HG03342 (cell line): ENCODE measurements around the gene COPS3.

Source experiments
- ATAC-seq: cut with Tn5 transposase; IDR thresholded peaks from one replicate; pipeline ENCODE4 v1.9.1; 2021; ENCODE audit warnings: mild to moderate bottlenecking, moderate library complexity; ENCODE audit not compliant: unreplicated experiment

COPS3 gene

GRCh38 chr17:17280613-17281549 lies at the start of gene COPS3:
Gene COPS3 (minus strand): TSS chr17:17281246. CDS start chr17:17281186, 60 bp downstream.
- peak; percentile 87 for ATAC-seq

DNA sequence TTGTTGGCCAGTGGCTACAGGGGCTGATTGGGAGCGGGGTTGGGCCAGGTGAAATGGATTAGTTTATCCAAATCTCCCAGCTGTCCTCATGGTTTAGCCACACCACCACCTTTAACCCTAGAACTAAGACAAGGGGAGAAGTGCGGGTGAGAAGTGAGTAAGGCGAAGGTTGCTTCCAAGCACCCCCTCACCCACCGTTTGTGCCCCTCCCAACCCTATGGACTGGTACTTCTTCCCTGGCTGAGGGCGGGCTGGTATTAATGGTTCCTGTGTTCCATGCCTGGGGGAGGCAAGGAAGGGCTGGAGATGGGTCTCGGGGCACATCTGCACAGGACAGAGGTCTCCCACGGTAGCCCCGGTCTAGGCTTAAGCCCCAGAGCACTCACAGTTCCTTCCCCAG lies 47.2 kb upstream of the COPS3 start:
- ATAC-seq = no peak

DNA sequence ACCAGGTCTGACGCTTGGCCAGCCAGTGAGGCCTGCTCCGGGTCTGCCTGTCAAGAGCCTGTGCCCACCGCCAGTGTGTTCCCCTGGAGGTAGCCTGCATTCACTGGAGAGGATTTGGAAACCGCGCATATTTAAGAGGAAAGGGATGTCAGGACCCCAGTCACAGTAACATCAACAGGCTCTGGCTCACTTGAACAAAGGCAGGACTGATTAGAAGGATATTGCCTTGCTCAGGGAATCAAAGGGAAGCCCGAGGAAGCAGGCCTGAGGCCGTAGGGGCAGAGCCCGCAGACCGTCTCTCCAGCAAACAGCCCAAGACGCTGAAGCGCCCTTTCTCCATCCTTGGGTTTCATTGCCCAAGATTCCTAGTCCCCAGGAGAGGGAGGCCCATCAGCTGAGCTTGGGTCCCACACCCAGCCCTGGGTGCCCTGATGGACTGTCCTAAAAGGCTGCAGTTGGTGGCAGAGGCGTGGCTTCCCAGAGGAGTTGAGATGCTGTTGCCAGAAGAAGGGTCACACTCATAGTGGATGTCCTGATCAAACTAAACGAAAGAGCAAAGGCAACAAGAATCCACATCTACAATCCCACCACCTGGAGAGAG lies 45.3 kb upstream of the COPS3 start:
- ATAC-seq = no peak

DNA sequence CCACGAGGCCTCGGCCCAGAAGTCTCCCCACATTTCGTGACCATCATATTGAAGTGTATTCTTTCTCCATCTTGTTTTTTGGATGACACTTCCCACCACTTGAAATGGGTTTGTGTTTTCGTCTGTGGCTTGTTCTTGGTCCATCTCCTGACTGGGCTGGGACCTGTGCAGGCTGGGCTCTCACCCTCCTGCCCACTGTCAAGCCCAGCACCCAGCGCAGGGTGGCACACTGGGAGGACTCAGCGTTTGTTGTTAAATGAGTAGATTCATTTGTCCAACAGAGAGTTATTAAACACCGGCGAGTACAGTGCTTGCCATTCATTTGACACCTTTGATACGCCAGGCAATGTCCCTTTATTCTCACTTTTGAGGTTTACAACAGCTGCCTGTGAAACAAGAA lies 44.8 kb upstream of the COPS3 start:
- ATAC-seq = no peak

DNA sequence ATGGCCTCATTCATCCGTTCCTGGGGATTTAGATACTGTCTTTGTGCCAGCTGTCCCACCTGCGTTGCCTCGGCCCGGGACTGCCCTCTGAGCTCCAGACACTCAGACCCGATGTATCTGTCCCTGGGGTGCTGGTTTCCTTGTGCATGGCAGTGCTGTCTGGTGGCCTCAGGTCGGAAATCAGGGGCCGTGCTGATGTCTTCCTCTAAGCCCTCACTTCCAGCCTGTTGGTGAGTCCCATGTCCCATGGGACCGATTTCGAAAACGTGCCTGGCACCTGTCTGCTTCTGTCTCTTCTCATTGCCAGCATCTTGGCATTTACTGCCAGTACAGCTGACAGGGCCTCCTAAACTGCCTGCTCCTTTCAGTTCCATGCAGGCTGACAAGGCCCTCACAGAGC lies 44.2 kb upstream of the COPS3 start:
- ATAC-seq = no peak

DNA sequence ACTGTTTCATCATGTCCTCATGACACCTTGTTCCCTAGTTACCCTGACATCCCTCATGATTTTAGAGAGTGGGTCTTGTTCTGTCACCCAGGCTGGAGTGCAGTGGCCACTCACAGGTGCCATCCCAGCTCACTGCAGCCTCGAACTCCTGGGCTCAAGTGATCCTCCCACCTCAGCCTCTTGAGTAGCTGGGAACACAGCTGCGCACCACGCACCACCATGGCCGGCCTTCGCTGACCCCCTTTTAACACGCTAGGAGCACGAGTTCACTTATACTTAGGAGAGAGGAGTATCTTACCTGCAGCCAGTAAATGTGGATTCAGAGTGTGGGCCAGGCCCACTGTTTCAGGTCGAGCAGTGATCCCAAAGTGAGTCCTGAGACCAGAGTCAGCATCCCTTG lies 43.6 kb upstream of the COPS3 start:
- ATAC-seq = no peak

DNA sequence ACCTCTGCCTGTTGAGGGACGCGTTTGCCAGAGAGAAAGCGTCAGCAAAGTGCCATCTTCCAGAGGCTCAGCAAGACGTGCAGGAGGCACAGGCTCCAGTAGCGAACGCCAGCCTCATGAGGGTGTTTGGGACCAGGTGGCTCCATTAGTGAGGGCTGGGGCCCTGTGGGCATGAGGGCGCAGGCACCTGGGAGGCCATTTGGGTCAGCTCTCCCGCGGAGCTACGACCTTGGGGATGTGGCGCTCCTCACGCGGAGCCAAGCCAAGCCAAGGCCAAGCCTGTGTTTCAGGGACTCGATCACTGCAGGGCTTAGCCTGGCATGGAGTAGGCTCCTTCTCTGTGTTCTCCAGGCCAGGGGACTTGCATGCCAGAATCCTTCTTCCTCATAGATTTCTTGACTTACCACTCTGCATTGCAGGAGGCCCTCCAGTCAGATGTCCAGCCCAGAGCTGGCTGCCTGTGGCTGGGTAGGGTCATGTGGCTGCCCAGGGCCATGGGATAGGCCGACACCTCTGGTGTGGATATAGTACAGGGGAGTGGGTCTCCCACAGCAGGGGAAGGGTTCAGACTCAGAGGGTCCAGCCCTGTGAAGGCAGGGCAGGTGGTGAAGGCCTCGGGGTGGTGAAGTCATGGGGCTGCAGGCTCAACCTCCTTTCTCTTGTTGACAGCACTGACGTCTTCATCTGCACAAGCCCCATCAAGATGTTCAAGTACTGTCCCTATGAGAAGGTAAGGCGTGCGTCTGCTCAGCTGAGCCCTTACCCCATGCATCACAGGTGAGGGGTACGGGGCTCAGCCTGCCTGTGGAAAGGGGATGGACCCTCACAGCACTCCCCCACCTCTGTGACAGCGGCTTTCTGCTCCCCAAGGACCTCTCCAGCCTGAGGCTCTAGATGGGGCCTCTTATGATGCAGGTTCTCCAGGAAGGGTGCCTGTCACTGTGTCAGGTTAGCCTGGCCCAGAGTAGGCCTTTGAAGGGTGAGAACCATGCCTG lies 41.8 kb upstream of the COPS3 start:
- no peak for ATAC-seq

GRCh38 chr17:17321356-17322025 lies 40.4 kb upstream of the COPS3 start:
- no peak for ATAC-seq

- ATAC-seq = no peak
Observed at GRCh38 chr17:17320911-17321220, 39.8 kb upstream of the COPS3 start.

DNA sequence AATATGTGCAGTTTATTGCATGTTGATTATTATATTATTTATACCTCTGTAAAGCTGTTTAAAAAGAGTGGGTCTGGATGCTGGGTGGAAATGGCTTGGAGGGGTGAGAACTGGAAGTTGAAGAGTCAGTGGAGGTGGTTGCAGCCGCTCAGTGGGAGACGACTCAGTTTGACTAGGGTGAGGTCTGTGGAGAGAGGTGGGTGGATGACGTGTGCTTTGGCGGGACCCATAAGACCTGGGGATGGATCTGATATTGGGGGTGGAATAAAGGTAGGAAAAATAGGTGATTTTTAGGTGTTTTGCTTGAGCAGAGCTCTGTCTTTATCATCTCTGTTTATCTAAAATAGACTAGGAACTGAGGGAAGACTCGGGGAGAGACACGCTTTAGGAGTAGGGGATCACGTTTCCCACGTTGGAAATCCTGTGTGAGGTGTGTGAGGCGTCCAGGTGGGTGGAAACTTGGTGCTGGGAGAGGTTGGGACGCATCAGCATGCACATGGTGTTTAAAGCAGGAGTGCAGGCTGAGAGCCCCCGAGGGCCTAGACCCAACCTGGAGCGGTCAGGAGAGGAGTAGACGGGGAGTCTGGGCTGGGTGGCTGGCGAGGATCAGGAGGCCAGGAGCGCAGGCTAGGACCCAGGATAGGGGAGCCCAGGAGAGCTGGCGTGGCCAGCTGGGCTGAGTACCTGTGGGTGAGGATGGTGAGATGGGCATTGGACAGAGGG lies 39.3 kb upstream of the COPS3 start:
- no peak for ATAC-seq

DNA sequence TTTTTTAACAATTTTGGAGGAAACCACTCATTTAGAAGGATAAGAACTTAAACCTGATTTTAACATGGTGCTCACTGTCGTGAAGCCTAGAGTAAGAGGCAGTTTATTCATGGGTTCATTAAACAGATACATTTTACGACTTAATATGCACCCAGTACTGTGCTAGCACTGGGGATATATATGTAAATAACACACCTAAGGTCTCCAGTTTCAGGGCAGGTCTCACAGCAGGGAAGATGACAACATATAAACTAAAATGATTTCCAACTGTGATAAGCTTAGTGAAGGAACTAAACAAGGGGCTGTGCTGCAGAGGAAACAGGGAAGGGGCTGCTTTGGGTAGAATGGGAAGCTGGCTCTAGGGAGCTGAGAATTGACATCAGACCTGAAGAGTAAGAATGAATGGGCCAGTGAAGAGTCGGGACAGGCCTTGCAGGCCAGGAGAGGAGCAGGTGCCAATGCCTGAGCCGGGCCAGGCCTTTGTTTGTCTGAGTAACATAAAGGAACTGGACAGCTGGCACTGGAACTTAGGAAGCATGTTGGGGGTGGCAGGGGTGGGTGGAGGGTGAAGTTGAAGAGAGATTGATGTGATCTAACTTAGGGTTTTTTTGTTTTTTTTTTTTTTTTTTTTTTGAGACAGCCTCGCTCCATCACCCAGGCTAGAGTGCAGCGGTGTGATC lies 34.2 kb upstream of the COPS3 start:
- no peak for ATAC-seq

- no peak for ATAC-seq
Observed at GRCh38 chr17:17314501-17315071, 33.5 kb upstream of the COPS3 start.

DNA sequence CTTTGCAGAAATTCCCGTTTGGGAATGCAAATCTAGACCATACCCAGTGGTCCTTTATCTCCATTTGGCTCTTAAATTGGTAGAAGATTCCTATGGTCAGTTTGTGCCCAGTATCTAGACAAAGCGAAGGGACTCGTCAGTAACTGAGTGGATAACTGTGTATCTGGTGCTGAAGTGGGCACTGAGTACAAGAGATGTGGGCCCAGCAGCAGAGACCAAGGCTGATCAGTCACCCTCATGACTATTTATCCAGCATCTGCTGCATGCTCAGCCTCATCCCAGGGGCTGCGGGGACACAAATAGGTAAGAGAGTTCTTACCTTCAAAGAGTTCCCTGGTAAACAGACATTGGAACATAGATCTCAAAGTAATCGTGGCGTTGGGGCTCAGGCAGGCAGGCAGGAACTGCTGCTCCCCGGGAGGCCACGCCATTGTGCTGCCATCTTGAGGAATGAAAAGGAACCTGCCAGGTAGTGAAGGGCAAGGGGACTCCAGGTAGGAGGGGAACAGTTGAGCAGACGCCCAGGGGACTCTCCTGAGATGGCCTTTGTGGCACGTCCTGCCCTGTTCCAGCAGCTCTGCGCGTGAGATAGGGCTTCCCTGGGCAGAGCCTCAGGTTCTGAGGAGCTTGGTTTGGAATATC lies 32.4 kb upstream of the COPS3 start:
- peak; percentile 53 for ATAC-seq

DNA sequence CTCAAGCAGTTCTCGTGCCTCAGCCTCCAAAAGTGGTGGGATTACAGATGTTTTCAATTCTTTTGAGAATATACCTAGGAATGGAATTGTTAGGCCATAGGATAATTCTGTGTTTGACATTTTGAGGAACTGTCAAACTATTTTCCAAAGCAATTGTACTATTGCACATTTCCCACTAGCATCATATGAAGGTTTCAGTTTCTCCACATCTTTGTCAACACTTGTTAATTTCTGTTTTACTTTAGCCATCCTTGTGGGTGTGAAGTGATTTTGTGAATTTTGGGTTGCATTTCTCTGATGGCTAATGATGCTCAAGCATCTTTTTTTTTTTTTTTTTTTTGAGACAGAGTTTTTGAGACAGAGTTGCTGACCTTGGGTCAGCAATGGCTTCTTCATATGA lies 28.3 kb upstream of the COPS3 start:
- ATAC-seq = no peak

DNA sequence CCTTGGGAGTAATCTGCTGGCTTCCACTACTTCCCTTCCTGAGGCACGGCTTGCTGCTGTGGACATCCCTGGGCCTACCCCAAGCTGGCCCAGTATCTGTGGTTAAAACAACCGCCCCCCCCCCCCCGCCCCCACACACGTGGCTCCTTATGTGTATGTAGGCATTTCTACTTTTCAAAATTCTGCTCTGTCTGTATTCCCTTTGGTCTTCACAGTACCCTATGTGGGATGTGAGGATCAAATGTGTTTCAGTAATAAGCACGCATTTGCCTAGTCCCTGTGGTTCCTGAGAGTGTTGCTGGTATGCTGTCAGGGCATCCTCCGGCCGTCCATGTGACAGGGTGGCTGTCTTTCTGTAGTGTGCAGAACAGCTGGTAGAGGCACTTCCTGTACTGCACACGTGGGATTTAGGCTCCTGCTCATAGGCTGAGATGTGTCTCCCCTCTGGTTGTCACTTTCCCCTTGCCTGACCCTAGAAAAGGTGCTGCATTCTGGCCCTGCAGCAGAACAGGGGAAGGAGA lies 24.3 kb upstream of the COPS3 start:
- peak; percentile 64 for ATAC-seq

DNA sequence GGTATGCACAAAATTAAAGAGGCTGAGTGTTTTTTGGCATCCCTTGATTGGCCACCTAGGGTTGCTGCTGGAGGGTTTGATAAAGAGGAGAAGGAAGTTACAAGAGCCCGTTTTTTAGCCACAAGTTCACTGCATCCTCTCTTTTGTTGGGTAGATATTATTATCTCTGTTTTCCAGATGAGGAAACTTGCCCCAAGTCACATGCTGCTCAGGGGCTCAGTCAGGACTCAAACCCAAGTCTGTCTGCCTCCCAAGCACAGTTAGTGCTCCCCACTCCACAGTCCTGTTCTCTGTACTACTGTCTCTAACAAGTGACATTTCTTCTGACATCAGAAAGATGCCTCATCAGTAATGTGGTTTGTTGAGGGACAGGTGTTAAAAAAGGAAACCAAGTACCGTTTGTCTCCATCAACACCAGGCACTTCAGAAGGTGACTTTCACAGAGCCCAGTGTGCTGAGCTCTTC lies 23.5 kb upstream of the COPS3 start:
- ATAC-seq = no peak

DNA sequence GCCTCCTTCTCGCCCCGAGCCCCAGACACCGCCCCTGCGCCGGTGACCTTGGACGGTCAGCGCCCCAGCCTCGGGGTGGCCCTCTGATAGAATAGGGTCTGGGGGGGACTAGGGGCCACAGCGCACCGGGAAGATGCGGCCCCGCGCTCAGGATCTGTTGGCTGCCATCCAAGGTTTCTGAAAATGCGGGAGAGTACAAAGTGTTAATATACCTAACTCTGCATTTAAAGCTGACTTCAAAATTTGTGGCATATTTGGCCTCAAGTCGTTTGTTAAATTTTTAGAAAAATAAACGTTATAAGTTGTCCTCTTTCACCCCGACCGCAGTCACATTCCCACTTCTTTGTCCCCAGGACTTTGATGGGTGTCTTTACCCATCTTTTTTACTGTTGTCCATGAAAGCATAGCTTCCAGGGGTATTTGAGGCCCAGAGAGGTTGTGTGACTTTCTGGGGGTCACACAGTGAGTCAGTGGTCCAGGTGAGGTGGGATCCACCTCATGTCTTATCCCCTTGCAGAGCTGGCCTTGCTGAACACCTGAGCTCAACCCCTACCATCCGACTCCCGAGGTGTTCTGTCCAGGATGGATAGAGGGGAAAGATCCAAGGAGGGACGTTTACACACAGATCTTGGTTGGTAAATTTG lies 22.9 kb upstream of the COPS3 start:
- no peak for ATAC-seq
